Measurements from ENCODE around the gene SLC37A2.

- TF ChIP-seq CTCF (IDR thresholded peaks at IDR 0.05; ENCODE audit: low read depth, low read length, poor library complexity, severe bottlenecking) = no peak
- no peak for TF ChIP-seq EZH2phosphoT487 (IDR thresholded peaks at IDR 0.05; ENCODE audit: borderline replicate concordance, low read length)
These were observed 29.0 kb downstream of the SLC37A2 start for GRCh38 chr11:125091877-125092664.
